ENCODE measurements around the gene S100A6. TPM values are rescaled to one million over a fixed set of nuclear protein-coding genes. Genes with fewer than 3 reads are reported as not detected.

The S100A6 gene
- total RNA-seq, 5 donors from 2014 or later (not counting 1 experiment from before 2014, with no cell fraction given): 200 to 467 (median 400) TPM

- peak; percentile 52 to 72 (median 61) for ATAC-seq (replicated peaks in 1 of 4)
- Histone ChIP-seq H3K27ac (ENCODE audit: low read length) (no peak overlapping the region), H3K4me3 (ENCODE audit: control insufficient read depth in 1 of 2, extremely low read depth in 1 of 2, low read length in 1 of 2) (no peak overlapping the region), H3K4me1 (ENCODE audit: control insufficient read depth in 1 of 2, extremely low read depth in 1 of 2, insufficient read depth in 2 of 2, low read length in 2 of 2) (no peaks in the 10 kb centered on the region), H3K9me3 (no peaks in the 10 kb centered on the region), H3K36me3 (ENCODE audit: control insufficient read depth in 2 of 2, extremely low read depth in 1 of 2, insufficient read depth in 1 of 2, low read length in 1 of 2) (no peaks in the 10 kb centered on the region), H3K27me3 (replicated peaks in 1 of 2; ENCODE audit: control insufficient read depth in 2 of 2, extremely low read depth in 1 of 2, insufficient read depth in 2 of 2, low read length in 1 of 2) (peaks cover 0 to 32% of the 10 kb centered on the region in 2 experiments)
- H3K27me3 Mint-ChIP-seq: peaks cover 24 to 32% of the 10 kb centered on the region in 2 donors
- no peak overlapping the region for H3K4me3 Mint-ChIP-seq
- ChIA-PET CTCF (interaction anchor here (0.7 to 2.1 kb wide), 10 partner anchors 9 to 150 kb away, joined by 3 to 10 read pairs (median 4); partner anchors contain the start of gene S100A9 (in 1 of the 2)), POLR2A (interaction anchor here in 1 of 2 donors (0.6 kb wide), 1 partner anchor 114 kb away, joined by 3 read pairs; no protein-coding TSS in a partner anchor)
- no peaks in the 10 kb centered on the region for H3K36me3 Mint-ChIP-seq
- H3K4me1 Mint-ChIP-seq: peaks cover 0 to 4% (median 0%) of the 10 kb centered on the region in 3 donors
- WGBS (ENCODE audit: insufficient coverage): 61% methylated on average over 5 of the region's 6 CpGs
- H3K9me3 Mint-ChIP-seq: no peaks in the 10 kb centered on the region
- H3K27ac Mint-ChIP-seq: no peak overlapping the region
- peak; percentile 5 to 77 (median 65) for DNase-seq
Measured at GRCh38 chr1:153494976-153495535, 40.7 kb downstream of the S100A6 start.

DNA sequence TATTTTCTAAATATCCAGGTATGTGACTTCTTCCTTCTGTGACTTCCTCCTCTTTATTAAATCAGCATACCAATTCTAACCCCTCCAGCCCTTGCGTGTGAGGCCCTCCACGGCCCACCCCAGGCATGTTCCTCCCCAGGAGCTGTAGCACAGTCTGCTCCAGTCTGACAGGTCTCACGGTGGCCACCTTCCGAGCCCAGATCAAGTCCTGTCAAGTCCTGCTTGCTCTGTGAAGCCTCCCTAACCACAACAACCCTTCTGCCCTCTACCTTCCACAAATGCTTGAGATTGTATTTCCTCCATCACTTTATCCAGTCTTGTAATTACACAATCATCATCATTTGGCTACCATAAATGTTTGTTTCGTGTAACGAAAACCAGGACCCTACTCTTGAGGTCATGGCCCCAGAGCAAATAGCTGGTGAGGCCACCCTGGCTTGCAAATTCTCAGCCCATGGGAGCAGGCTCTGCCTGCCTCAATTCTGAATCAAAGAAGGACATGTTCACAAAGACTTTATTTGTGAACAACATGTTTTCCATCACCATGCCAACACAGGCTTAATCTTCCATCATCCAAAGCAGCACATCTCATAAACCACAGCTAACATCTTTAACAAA lies 42.3 kb downstream of the S100A6 start:
- Histone ChIP-seq H3K4me1 (ENCODE audit: control insufficient read depth in 1 of 2, extremely low read depth in 1 of 2, insufficient read depth in 2 of 2, low read length in 2 of 2) (no peaks in the 10 kb centered on the region), H3K27me3 (replicated peaks in 1 of 2; ENCODE audit: control insufficient read depth in 2 of 2, extremely low read depth in 1 of 2, insufficient read depth in 2 of 2, low read length in 1 of 2) (peaks cover 0 to 36% of the 10 kb centered on the region in 2 experiments), H3K27ac (ENCODE audit: low read length) (no peak overlapping the region), H3K36me3 (ENCODE audit: control insufficient read depth in 2 of 2, extremely low read depth in 1 of 2, insufficient read depth in 1 of 2, low read length in 1 of 2) (no peaks in the 10 kb centered on the region), H3K4me3 (ENCODE audit: control insufficient read depth in 1 of 2, extremely low read depth in 1 of 2, low read length in 1 of 2) (no peak overlapping the region), H3K9me3 (no peaks in the 10 kb centered on the region)
- ChIA-PET CTCF (interaction anchor here in 1 of 2 donors (1.4 to 2.1 kb wide), 3 partner anchors 17 to 148 kb away, joined by 4 to 10 read pairs (median 4); no protein-coding TSS in a partner anchor), POLR2A (no interaction called here)
- H3K4me3 Mint-ChIP-seq: no peak overlapping the region
- DNase-seq (no peak), ATAC-seq (replicated peaks in 1 of 4) (no peak)
- peaks cover 0 to 4% (median 0%) of the 10 kb centered on the region in 3 donors for H3K4me1 Mint-ChIP-seq
- no peaks in the 10 kb centered on the region for H3K9me3 Mint-ChIP-seq
- WGBS (ENCODE audit: insufficient coverage): 82% methylated on average over 6 of the region's 6 CpGs
- H3K27ac Mint-ChIP-seq: no peak overlapping the region
- peaks cover 18 to 22% of the 10 kb centered on the region in 2 donors for H3K27me3 Mint-ChIP-seq
- no peaks in the 10 kb centered on the region for H3K36me3 Mint-ChIP-seq

- Histone ChIP-seq H3K9me3 (no peaks in the 10 kb centered on the region), H3K27me3 (replicated peaks in 1 of 2; ENCODE audit: control insufficient read depth in 2 of 2, extremely low read depth in 1 of 2, insufficient read depth in 2 of 2, low read length in 1 of 2) (peaks cover 0 to 36% of the 10 kb centered on the region in 2 experiments), H3K4me3 (ENCODE audit: control insufficient read depth in 1 of 2, extremely low read depth in 1 of 2, low read length in 1 of 2) (no peak overlapping the region), H3K27ac (ENCODE audit: low read length) (no peak overlapping the region), H3K36me3 (ENCODE audit: control insufficient read depth in 2 of 2, extremely low read depth in 1 of 2, insufficient read depth in 1 of 2, low read length in 1 of 2) (no peaks in the 10 kb centered on the region), H3K4me1 (ENCODE audit: control insufficient read depth in 1 of 2, extremely low read depth in 1 of 2, insufficient read depth in 2 of 2, low read length in 2 of 2) (no peaks in the 10 kb centered on the region)
- Mint-ChIP-seq H3K27ac (no peak overlapping the region), H3K9me3 (no peaks in the 10 kb centered on the region), H3K4me3 (no peak overlapping the region), H3K4me1 (peaks cover 0 to 4% (median 0%) of the 10 kb centered on the region in 3 donors), H3K36me3 (no peaks in the 10 kb centered on the region), H3K27me3 (peaks cover 12 to 24% of the 10 kb centered on the region in 2 donors)
- DNase-seq: peak in 11 of 35 experiments; percentile 12 to 61 (median 30)
- 71% methylated on average over 8 of the region's 12 CpGs for WGBS (ENCODE audit: insufficient coverage)
- POLR2A ChIA-PET: no interaction called here
- no peak for ATAC-seq (replicated peaks in 1 of 4)
- CTCF ChIA-PET: no interaction called here
Measured at GRCh38 chr1:153490272-153491051, 45.3 kb downstream of the S100A6 start.

DNA sequence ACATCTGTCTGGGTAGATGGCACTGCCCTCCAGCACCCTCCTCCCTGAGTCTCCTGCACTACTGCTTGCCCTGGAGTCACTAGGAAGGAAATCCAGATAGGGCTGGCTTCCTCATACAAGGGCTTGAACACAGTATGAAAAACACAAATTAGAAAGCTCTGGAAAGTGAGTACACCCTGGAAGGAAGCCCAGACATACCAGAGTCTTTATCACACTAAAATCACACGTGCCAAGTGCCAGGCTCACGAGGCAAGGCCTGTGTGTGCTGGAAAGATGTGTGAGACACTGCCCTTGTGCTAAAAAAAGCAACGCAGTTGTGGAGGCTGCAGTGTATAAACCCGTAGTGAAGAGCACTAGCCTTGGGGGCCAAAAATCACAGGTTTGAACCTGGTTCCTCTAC lies 47.1 kb downstream of the S100A6 start:
- peaks cover 0 to 43% of the 10 kb centered on the region in 2 experiments for H3K27me3 ChIP-seq (replicated peaks in 1 of 2; ENCODE audit: control insufficient read depth in 2 of 2, extremely low read depth in 1 of 2, insufficient read depth in 2 of 2, low read length in 1 of 2)
- no peak for ATAC-seq (replicated peaks in 1 of 4)
- no peak for DNase-seq
- H3K27ac ChIP-seq (ENCODE audit: low read length): no peak overlapping the region
- no peaks in the 10 kb centered on the region for H3K36me3 Mint-ChIP-seq
- no peaks in the 10 kb centered on the region for H3K9me3 ChIP-seq
- H3K4me1 Mint-ChIP-seq: no peaks in the 10 kb centered on the region
- H3K4me3 Mint-ChIP-seq: no peak overlapping the region
- POLR2A ChIA-PET: no interaction called here
- no peak overlapping the region for H3K4me3 ChIP-seq (ENCODE audit: control insufficient read depth in 1 of 2, extremely low read depth in 1 of 2, low read length in 1 of 2)
- peaks cover 23 to 37% of the 10 kb centered on the region in 2 donors for H3K27me3 Mint-ChIP-seq
- 17% methylated on average over 1 of the region's 4 CpGs for WGBS (ENCODE audit: insufficient coverage)
- CTCF ChIA-PET: interaction anchor here in 1 of 2 donors (1.0 kb wide), 1 partner anchor 13 kb away, joined by 6 read pairs; no protein-coding TSS in a partner anchor
- H3K9me3 Mint-ChIP-seq: no peaks in the 10 kb centered on the region
- H3K36me3 ChIP-seq (ENCODE audit: control insufficient read depth in 2 of 2, extremely low read depth in 1 of 2, insufficient read depth in 1 of 2, low read length in 1 of 2): no peaks in the 10 kb centered on the region
- no peak overlapping the region for H3K27ac Mint-ChIP-seq
- H3K4me1 ChIP-seq (ENCODE audit: control insufficient read depth in 1 of 2, extremely low read depth in 1 of 2, insufficient read depth in 2 of 2, low read length in 2 of 2): no peaks in the 10 kb centered on the region

DNA sequence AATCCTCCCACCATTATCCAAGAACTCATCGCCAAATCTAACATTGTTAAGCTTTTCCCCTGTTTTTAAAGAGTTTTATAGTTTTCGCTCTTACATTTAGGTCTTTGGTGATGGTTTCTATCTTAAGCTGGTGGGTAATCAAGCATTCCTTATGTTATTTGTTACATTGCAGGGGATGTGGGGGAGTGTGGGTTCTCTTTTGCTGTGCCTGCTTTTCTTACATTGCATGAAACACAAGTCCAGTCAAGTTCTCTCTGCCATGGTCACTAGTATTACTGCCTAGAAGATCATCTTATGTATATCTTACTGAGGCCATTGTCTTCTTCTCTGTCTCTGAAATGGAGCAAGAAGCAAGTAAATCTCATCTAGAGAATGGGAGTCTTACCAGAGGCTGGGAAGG lies 48.1 kb downstream of the S100A6 start:
- H3K27ac Mint-ChIP-seq: no peak overlapping the region
- CTCF ChIA-PET: no interaction called here
- no peaks in the 10 kb centered on the region for H3K4me1 ChIP-seq (ENCODE audit: control insufficient read depth in 1 of 2, extremely low read depth in 1 of 2, insufficient read depth in 2 of 2, low read length in 2 of 2)
- POLR2A ChIA-PET: no interaction called here
- WGBS (ENCODE audit: insufficient coverage): no CpG with 5 or more reads among the region's 2 CpGs
- no peaks in the 10 kb centered on the region for H3K36me3 ChIP-seq (ENCODE audit: control insufficient read depth in 2 of 2, extremely low read depth in 1 of 2, insufficient read depth in 1 of 2, low read length in 1 of 2)
- H3K9me3 Mint-ChIP-seq: no peaks in the 10 kb centered on the region
- H3K36me3 Mint-ChIP-seq: no peaks in the 10 kb centered on the region
- H3K27ac ChIP-seq (ENCODE audit: low read length): no peak overlapping the region
- no peak for DNase-seq
- ATAC-seq (replicated peaks in 1 of 4): no peak
- no peak overlapping the region for H3K4me3 ChIP-seq (ENCODE audit: control insufficient read depth in 1 of 2, extremely low read depth in 1 of 2, low read length in 1 of 2)
- H3K4me1 Mint-ChIP-seq: no peaks in the 10 kb centered on the region
- H3K9me3 ChIP-seq: no peaks in the 10 kb centered on the region
- H3K4me3 Mint-ChIP-seq: no peak overlapping the region
- H3K27me3 Mint-ChIP-seq: peaks cover 30 to 42% of the 10 kb centered on the region in 2 donors
- peaks cover 0 to 44% of the 10 kb centered on the region in 2 experiments for H3K27me3 ChIP-seq (replicated peaks in 1 of 2; ENCODE audit: control insufficient read depth in 2 of 2, extremely low read depth in 1 of 2, insufficient read depth in 2 of 2, low read length in 1 of 2)

- peaks cover 40% of the 10 kb centered on the region in 2 donors for H3K27me3 Mint-ChIP-seq
- DNase-seq (no peak), ATAC-seq (replicated peaks in 1 of 4) (no peak)
- 80% methylated on average over 1 of the region's 2 CpGs for WGBS (ENCODE audit: insufficient coverage)
- Histone ChIP-seq H3K36me3 (ENCODE audit: control insufficient read depth in 2 of 2, extremely low read depth in 1 of 2, insufficient read depth in 1 of 2, low read length in 1 of 2) (no peaks in the 10 kb centered on the region), H3K27me3 (replicated peaks in 1 of 2; ENCODE audit: control insufficient read depth in 2 of 2, extremely low read depth in 1 of 2, insufficient read depth in 2 of 2, low read length in 1 of 2) (peaks cover 0 to 38% of the 10 kb centered on the region in 2 experiments), H3K9me3 (no peaks in the 10 kb centered on the region), H3K27ac (ENCODE audit: low read length) (no peak overlapping the region), H3K4me1 (ENCODE audit: control insufficient read depth in 1 of 2, extremely low read depth in 1 of 2, insufficient read depth in 2 of 2, low read length in 2 of 2) (no peaks in the 10 kb centered on the region), H3K4me3 (ENCODE audit: control insufficient read depth in 1 of 2, extremely low read depth in 1 of 2, low read length in 1 of 2) (no peak overlapping the region)
- H3K36me3 Mint-ChIP-seq: no peaks in the 10 kb centered on the region
- no peak overlapping the region for H3K27ac Mint-ChIP-seq
- no peaks in the 10 kb centered on the region for H3K9me3 Mint-ChIP-seq
- POLR2A ChIA-PET: no interaction called here
- H3K4me3 Mint-ChIP-seq: no peak overlapping the region
- CTCF ChIA-PET: interaction anchor here in 1 of 2 donors (0.6 to 1.3 kb wide), 2 partner anchors 9 to 25 kb away, joined by 4 to 5 read pairs; no protein-coding TSS in a partner anchor
- H3K4me1 Mint-ChIP-seq: no peaks in the 10 kb centered on the region
Measured at GRCh38 chr1:153485863-153486262, 49.9 kb downstream of the S100A6 start.
